ENCODE data around the gene FBLN5.
"Not testable (repeated sequence)": the region's sequence is repeated elsewhere in the genome, so short reads cannot be mapped to it uniquely, and the experiment has no call there.

FBLN5 gene

GRCh38 chr14:91888641-91889476, 58.6 kb downstream of the FBLN5 start:
- DNase-seq (ENCODE audit: insufficient read length, low spot score) (no peak), FAIRE-seq (no peak)

- DNase-seq (ENCODE audit: insufficient read length, low spot score) (no peak), FAIRE-seq (no peak)
Observed at GRCh38 chr14:91886961-91887360, 60.5 kb downstream of the FBLN5 start.

GRCh38 chr14:91885839-91886238, 61.7 kb downstream of the FBLN5 start:
- FAIRE-seq (no peak), DNase-seq (ENCODE audit: insufficient read length, low spot score) (no peak)

DNA sequence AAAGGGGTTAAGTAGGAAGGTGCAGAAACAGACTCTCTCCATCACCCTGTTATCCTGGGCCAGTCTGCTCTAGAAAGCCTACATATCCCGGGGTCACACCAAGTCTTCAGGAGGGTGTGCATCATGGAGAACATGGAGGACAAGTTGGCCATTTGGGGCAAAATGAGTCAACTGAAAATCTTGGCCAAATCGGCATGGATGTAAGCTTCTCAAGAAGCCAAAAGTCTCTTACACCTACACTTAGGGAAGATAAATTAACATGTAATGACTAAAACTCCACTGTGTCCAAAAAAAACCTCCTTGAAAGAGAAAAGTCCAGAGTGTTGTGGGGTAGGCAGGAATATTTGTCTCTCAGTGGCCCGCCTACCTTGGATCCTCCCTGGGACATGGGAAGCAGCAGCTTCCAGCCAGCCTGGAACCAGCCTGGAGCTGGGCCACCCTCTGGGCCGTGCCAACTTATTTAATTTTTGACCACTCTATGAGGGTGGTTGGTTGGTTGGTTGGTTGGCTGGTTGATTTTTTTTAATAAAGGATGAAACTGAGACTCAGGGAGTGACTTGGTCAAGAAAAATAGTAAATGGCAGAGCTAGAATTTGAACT, 62.3 kb downstream of the FBLN5 start:
- no peak for DNase-seq (ENCODE audit: insufficient read length, low spot score)
- FAIRE-seq = no peak

- DNase-seq (ENCODE audit: insufficient read length, low spot score) = no peak
- FAIRE-seq = no peak
Observed at GRCh38 chr14:91884664-91885063, 62.8 kb downstream of the FBLN5 start.

- FAIRE-seq (no peak), DNase-seq (ENCODE audit: insufficient read length, low spot score) (no peak)
Observed at GRCh38 chr14:91883753-91884152, 63.7 kb downstream of the FBLN5 start.

GRCh38 chr14:91882776-91883175, 64.7 kb downstream of the FBLN5 start:
- DNase-seq (ENCODE audit: insufficient read length, low spot score) = no peak
- FAIRE-seq = no peak

DNA sequence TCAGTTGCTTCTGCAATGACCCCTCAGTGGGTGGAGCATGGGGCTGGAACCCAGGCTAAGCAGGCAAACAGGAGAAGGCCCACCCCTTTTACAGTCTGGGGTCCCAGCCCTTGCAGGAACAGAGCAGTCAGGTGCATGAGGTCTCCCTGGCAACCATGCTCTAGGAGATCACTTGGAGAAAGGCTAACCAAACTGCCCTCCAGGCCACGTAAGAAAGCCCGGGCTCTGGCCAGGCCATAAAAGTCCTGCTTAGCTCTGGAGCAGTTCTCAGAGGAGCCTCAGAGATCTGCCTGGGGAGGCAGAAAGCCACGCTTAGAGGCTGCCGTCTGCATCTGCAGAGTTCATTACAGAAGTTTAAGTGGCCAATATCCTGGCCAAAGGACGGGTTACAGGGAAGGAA, 65.1 kb downstream of the FBLN5 start:
- DNase-seq (ENCODE audit: insufficient read length, low spot score) = no peak
- FAIRE-seq = no peak

DNA sequence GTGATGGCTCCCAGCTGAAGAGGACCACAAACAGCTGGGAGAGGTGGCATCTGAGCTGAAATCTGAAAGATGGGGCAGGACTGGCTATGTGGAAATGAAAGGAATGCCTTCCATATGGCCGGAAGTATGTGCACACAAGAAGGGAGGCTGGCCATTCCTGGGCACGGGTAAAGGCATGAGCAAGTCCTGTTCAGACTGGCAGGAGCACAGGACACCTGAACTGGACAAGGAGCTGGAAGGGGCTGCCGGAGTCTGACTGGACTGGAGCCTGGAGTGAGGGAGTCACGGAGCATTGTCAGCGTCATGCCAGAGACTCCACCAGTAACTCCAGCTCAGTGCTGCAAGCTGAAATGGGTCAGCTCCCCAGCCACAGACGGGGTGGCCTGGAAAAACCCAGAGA, 68.3 kb downstream of the FBLN5 start:
- DNase-seq (ENCODE audit: insufficient read length, low spot score) (no peak), FAIRE-seq (no peak)

DNA sequence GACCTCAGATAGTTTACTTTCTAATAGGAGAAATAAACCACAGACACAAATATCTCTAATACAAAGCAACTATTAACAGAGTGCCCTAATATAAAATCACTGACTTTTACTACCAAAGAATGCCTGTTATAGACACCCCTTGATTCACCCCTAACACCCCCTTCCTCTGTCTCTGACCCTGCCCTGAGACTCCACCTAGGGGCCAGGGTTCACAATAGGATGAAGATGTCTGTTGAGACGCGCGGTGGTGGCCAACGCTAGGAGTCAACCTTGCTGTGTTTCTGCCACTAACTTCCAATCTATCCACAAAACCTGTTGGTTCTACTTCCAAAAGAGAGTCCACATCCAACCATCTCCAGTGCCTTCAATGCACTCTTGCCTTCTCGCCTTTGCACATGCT, 69.2 kb downstream of the FBLN5 start:
- no peak for DNase-seq (ENCODE audit: insufficient read length, low spot score)
- no peak for FAIRE-seq

- FAIRE-seq (no peak), DNase-seq (ENCODE audit: insufficient read length, low spot score) (no peak)
Observed at GRCh38 chr14:91877376-91877915, 70.0 kb downstream of the FBLN5 start.

GRCh38 chr14:91876492-91876891, 71.0 kb downstream of the FBLN5 start:
- DNase-seq (ENCODE audit: insufficient read length, low spot score) (no peak), FAIRE-seq (no peak)

- FAIRE-seq (no peak), DNase-seq (ENCODE audit: insufficient read length, low spot score) (no peak)
Observed at GRCh38 chr14:91875525-91876286, 71.8 kb downstream of the FBLN5 start.

DNA sequence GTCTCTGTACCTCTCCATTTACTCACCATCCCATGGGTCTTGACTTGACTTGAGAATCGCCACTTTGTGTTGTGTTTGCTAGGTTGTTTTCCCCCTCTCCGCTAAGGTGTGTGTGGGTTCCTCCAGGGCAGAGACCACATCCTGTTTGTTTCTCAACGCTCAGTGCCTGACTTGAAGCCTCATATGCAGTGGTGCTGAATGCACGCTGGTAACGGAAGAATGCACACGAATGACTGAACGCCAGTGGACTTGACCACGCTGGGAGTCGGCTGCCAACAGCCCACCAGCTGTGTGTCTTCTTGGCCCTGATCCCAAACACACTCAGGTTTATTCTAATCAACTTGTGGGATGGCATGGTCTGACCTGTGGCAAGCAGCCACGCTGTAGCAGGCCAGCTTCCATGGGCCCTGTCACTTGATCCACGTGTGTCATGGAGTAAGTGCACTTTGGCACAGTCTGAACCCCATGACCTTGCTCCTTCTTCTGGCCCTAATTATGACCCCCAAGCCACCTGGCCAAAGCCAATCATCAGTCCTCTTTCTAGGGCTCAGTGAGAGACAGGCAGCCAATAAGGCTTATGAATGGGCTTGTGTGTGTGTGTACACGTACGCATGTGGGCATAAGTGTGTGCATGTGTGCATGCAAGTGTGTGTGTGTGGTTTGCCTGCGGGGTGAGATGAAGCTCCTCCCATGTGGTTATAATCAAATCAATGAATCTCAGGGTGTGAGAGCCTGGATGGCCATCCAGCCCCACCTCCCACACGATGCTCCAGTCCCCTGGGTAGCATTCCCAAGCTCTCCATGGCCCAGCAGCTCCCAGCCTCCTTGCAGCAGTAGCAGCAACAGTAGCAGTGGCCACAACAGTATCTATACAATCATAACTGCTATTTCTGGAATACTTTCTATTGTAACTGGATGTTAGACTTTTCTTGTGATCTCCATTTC, 73.8 kb downstream of the FBLN5 start:
- no peak for FAIRE-seq

DNA sequence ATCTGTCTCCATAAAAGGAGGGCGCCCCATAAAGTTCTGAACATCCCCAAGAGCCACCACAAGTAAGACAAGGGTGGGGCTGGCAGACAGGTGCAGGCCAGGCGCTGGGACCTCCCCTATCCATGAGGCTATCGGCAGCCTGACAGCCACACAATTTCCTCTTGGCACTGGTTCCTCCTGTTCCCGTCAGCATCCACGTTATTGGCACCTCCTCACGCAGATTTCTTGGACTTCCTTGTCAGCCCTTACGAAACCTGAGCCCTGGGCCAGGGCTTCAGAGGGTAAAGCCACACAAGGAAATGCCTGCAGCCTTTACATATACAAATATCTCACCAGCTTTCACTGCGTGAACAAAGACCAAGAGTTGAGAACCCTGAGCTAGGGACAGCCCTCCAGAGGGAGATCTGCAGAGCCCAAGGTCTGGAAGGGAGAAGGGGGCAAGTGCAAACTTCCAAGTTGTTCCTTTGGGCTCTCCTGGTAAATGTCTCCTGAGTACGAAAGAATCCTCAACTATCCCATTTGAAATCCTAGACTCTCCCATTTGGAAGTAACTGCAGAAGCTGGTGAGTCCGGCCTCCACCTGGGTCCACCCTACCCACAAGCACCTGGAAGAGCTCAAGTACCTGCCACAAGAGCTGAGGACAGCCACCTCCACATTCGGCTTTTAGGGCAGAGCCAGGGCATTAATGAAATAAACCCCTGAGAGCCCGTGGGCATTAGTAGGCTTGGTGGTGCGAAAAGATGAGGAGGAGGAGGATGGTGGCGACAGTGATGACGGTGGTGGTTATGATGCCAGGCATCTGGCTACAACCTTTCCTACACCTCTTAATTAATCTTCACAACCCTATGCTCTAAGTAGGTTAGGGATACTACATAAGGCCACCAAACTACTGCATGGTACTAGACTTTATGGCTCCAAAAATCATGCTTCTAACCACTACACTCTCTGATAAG, 74.7 kb downstream of the FBLN5 start:
- DNase-seq (ENCODE audit: insufficient read length, low spot score) (no peak), FAIRE-seq (no peak)

More for the DNA sequence above, 73.8 kb downstream of the FBLN5 start:
- DNase-seq (ENCODE audit: insufficient read length, low spot score) = no peak

DNA sequence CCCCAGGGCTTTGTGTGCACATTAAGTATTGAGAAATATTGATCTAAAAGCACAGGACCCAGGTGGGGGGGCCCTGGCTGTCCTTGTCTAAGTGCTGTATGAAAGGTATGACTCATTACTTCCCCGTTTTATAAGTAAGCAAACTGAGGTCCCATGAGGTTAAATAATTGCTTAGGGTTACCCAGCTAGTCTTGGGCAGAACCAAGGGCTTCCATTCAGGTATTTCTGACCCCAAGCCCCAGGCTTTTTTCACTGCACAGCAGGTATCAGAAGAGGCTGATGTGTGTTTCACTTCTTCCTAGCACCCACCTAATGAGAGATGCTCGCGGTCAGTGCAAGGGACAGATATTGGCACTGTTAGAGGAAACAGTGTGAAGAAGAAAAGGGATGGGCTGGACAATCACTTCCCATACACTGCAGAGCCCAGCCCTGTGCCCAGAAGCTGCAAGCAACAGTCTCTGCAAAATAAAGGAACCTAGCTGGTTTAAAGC, 75.4 kb downstream of the FBLN5 start:
- no peak for FAIRE-seq
- no peak for DNase-seq (ENCODE audit: insufficient read length, low spot score)

- DNase-seq (ENCODE audit: insufficient read length, low spot score); FAIRE-seq: not testable (repeated sequence)
Observed at GRCh38 chr14:91871401-91871800, 76.1 kb downstream of the FBLN5 start.

GRCh38 chr14:91870890-91871289, 76.6 kb downstream of the FBLN5 start:
- no peak for DNase-seq (ENCODE audit: insufficient read length, low spot score)
- no peak for FAIRE-seq

- peak; percentile 14 for DNase-seq (ENCODE audit: insufficient read length, low spot score)
- FAIRE-seq = no peak
Observed at GRCh38 chr14:91870001-91870400, 77.5 kb downstream of the FBLN5 start.

Measured in HTR-8/SVneo (cell line).